ENCODE data around the gene EDEM1.

EDEM1 gene

DNA sequence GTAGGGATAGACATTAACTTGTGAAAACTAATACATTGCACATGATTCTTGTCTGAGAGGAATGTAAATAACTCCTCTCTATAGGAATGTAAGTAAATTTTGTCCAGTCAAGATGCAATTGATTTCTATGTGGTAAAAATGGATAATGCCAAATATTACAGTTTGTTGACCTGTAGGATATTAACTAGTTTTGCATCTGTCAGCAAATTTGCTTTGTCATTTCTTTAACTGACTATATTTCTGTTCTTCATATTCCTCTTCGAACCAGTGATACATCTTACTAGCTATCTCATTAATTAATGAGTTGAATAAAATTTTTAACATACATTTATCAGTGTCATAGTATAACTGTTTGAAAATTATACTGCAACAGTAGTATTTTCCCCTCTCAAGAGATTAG lies 80.4 kb downstream of the EDEM1 start:
- no peak for DNase-seq

Measured in hypothalamus (tissue), 51 donors.